Stimulated activated CD8-positive, alpha-beta memory T cell treated with anti-CD3 and anti-CD28 coated beads, Interleukin-12 subunit alpha, Interleukin-12 subunit beta, amount 100 ng/mL, for 24 hours (primary cell): ENCODE results near the gene TCFL5.
A peak's percentile ranks its signal among the peaks of the same experiment; 100 is the strongest.

Source experiments
- DNase-seq: peaks from one replicate; pipeline ENCODE4 v3.0.0-alpha.2; 2020; ENCODE audit errors: extremely low read depth

Gene TCFL5

GRCh38 chr20:62861726-62862336 is at the start of gene TCFL5:
Gene TCFL5 (minus strand): TSS chr20:62861822. CDS start chr20:62861670, 152 bp downstream.
- DNase-seq, result peak; percentile 86

GRCh38 chr20:62910777-62911497 is 49.3 kb upstream of the TCFL5 start:
- DNase-seq, result no peak

GRCh38 chr20:62910217-62910766 is 48.7 kb upstream of the TCFL5 start:
- no peak for DNase-seq

- DNase-seq, result no peak
Observed at GRCh38 chr20:62908971-62909791, 47.6 kb upstream of the TCFL5 start.

GRCh38 chr20:62907384-62908317 is 46.0 kb upstream of the TCFL5 start:
- no peak for DNase-seq

- DNase-seq, result no peak
Observed at GRCh38 chr20:62906647-62907375, 45.2 kb upstream of the TCFL5 start.

- DNase-seq, result no peak
Observed at GRCh38 chr20:62906209-62906608, 44.6 kb upstream of the TCFL5 start.

- DNase-seq, result no peak
Observed at GRCh38 chr20:62905536-62906117, 44.0 kb upstream of the TCFL5 start.

GRCh38 chr20:62902926-62903615 is 41.4 kb upstream of the TCFL5 start:
- no peak for DNase-seq

GRCh38 chr20:62901891-62902290 is 40.3 kb upstream of the TCFL5 start:
- DNase-seq, result no peak

GRCh38 chr20:62900692-62901584 is 39.3 kb upstream of the TCFL5 start:
- no peak for DNase-seq

- DNase-seq, result no peak
Observed at GRCh38 chr20:62900052-62900691, 38.5 kb upstream of the TCFL5 start.

GRCh38 chr20:62899633-62900051 is 38.0 kb upstream of the TCFL5 start:
- DNase-seq, result no peak

- no peak for DNase-seq
Observed at GRCh38 chr20:62898970-62899632, 37.5 kb upstream of the TCFL5 start.

GRCh38 chr20:62898093-62898964 is 36.7 kb upstream of the TCFL5 start:
- DNase-seq, result no peak

- DNase-seq, result no peak
Observed at GRCh38 chr20:62897666-62898065, 36.0 kb upstream of the TCFL5 start.
